H9 (cell line): ENCODE data around the gene TMEM132C. TPM values are rescaled to one million over a fixed set of nuclear protein-coding genes. Genes with fewer than 3 reads are reported as not detected.

Experiments
- DNase-seq: peaks from one replicate; pipeline ENCODE4 v3.0.0-alpha.2; 2017
- H2AFZ ChIP-seq: one replicate; pipeline ENCODE4 v1.6.1; 2013; ENCODE audit warnings: mild to moderate bottlenecking, low read length, control low read depth, moderate library complexity
- H2AK5ac ChIP-seq: 2 replicates; pipeline ENCODE4 v1.6.1; 2013; ENCODE audit warnings: low read length, control low read depth, mixed read lengths; ENCODE audit not compliant: insufficient read length
- H2BK120ac ChIP-seq: one replicate; pipeline ENCODE4 v1.6.1; 2013; ENCODE audit warnings: low read depth, mild to moderate bottlenecking, low read length, control low read depth, inconsistent platforms; ENCODE audit not compliant: poor library complexity, severe bottlenecking
- H2BK12ac ChIP-seq: 2 replicates; pipeline ENCODE4 v1.6.1; 2013; ENCODE audit warnings: low read length, control low read depth, mixed read lengths, low read depth; ENCODE audit not compliant: insufficient read length
- H2BK15ac ChIP-seq: 2 replicates; pipeline ENCODE4 v1.6.1; 2013; ENCODE audit warnings: low read depth, low read length, control low read depth
- H2BK20ac ChIP-seq: one replicate; pipeline ENCODE4 v1.6.1; 2013; ENCODE audit warnings: low read depth, mild to moderate bottlenecking, low read length, control low read depth, inconsistent platforms; ENCODE audit not compliant: poor library complexity, severe bottlenecking
- H2BK5ac ChIP-seq: 2 replicates; pipeline ENCODE4 v1.6.1; 2013; ENCODE audit warnings: low read length, control low read depth, mixed read lengths; ENCODE audit not compliant: insufficient read length
- H3K14ac ChIP-seq: 2 replicates; pipeline ENCODE4 v1.6.1; 2013; ENCODE audit warnings: low read length, control low read depth; ENCODE audit not compliant: insufficient read depth
- H3K18ac ChIP-seq: 2 replicates; pipeline ENCODE4 v1.6.1; 2013; ENCODE audit warnings: low read depth, mild to moderate bottlenecking, mixed read lengths, low read length, control low read depth; ENCODE audit not compliant: insufficient read length
- H3K23ac ChIP-seq: 2 replicates; pipeline ENCODE4 v1.6.1; 2013; ENCODE audit warnings: low read length, control low read depth, mixed read lengths, low read depth; ENCODE audit not compliant: insufficient read length
- H3K23me2 ChIP-seq: 2 replicates; pipeline ENCODE4 v1.6.1; 2013; ENCODE audit warnings: low read depth, mild to moderate bottlenecking, mixed read lengths, low read length, control low read depth; ENCODE audit not compliant: insufficient read length, poor library complexity, severe bottlenecking
- H3K27ac ChIP-seq: 2 replicates; pipeline ENCODE4 v1.5.1; 2013; ENCODE audit warnings: low read length, control low read depth, mixed read lengths, low read depth; ENCODE audit not compliant: insufficient read length
- H3K27me3 ChIP-seq: 2 replicates; pipeline ENCODE4 v1.6.1; 2013; ENCODE audit warnings: low read length, control low read depth, inconsistent platforms; ENCODE audit not compliant: insufficient read depth
- H3K4ac ChIP-seq: 2 replicates; pipeline ENCODE4 v1.6.1; 2013; ENCODE audit warnings: low read depth, mild to moderate bottlenecking, control low read depth, inconsistent platforms, low read length, moderate library complexity
- H3K4me1 ChIP-seq: 2 replicates; pipeline ENCODE4 v1.6.1; 2013; ENCODE audit warnings: low read length, control low read depth, inconsistent platforms; ENCODE audit not compliant: insufficient read depth
- H3K4me2 ChIP-seq: 2 replicates; pipeline ENCODE4 v1.6.1; 2013; ENCODE audit warnings: low read length, control low read depth, mixed read lengths; ENCODE audit not compliant: insufficient read length, insufficient read depth
- H3K56ac ChIP-seq: 2 replicates; pipeline ENCODE4 v1.6.1; 2013; ENCODE audit warnings: low read depth, mild to moderate bottlenecking, mixed read lengths, low read length, control low read depth; ENCODE audit not compliant: insufficient read length
- H3K79me1 ChIP-seq: 2 replicates; pipeline ENCODE4 v1.6.1; 2013; ENCODE audit warnings: low read depth, mild to moderate bottlenecking, moderate library complexity, low read length, control low read depth, inconsistent platforms; ENCODE audit not compliant: insufficient read depth, poor library complexity, severe bottlenecking
- H3K79me2 ChIP-seq: 2 replicates; pipeline ENCODE4 v1.6.1; 2013; ENCODE audit warnings: low read length, control low read depth, inconsistent platforms; ENCODE audit not compliant: insufficient read depth
- H3K9ac ChIP-seq: 2 replicates; pipeline ENCODE4 v1.6.1; 2013; ENCODE audit warnings: low read length, control low read depth, mixed read lengths; ENCODE audit not compliant: insufficient read length; ENCODE audit errors: extremely low read depth
- H3K9me3 ChIP-seq: one replicate; pipeline ENCODE4 v1.6.1; 2013; ENCODE audit warnings: low read depth, low read length, inconsistent platforms; ENCODE audit not compliant: control insufficient read depth
- H3T11ph ChIP-seq: one replicate; pipeline ENCODE4 v1.6.1; 2013; ENCODE audit warnings: mild to moderate bottlenecking, low read length, control low read depth, inconsistent platforms
- H4K20me1 ChIP-seq: one replicate; pipeline ENCODE4 v1.6.1; 2013; ENCODE audit not compliant: control insufficient read depth, insufficient read length, insufficient read depth
- H4K5ac ChIP-seq: 2 replicates; pipeline ENCODE4 v1.6.1; 2013; ENCODE audit warnings: low read depth, mild to moderate bottlenecking, mixed read lengths, low read length, control low read depth; ENCODE audit not compliant: insufficient read length
- H4K8ac ChIP-seq: replicated peaks from 2 replicates; pipeline ENCODE4 v1.6.1; 2013; ENCODE audit warnings: low read length, control low read depth, mixed read lengths, low read depth; ENCODE audit not compliant: insufficient read length
- H4K91ac ChIP-seq: 2 replicates; pipeline ENCODE4 v1.6.1; 2013; ENCODE audit warnings: low read depth, mild to moderate bottlenecking, moderate library complexity, mixed read lengths, low read length, control low read depth; ENCODE audit not compliant: insufficient read length
- H3K27ac Mint-ChIP-seq, 3 experiments: 2 replicates in 2 of 3; 3 replicates in 1 of 3; pipeline ENCODE4 v1.8.0; 2020 to 2021; ENCODE audit warnings: mixed read lengths in 3 of 3, mild to moderate bottlenecking in 1 of 3, moderate library complexity in 1 of 3
- H3K27me3 Mint-ChIP-seq: 2 replicates; pipeline ENCODE4 v1.8.0; 2021; ENCODE audit warnings: low read depth, mild to moderate bottlenecking, moderate library complexity, mixed read lengths
- H3K36me3 Mint-ChIP-seq, 3 experiments: 2 replicates in 2 of 3; 3 replicates in 1 of 3; pipeline ENCODE4 v1.8.0; 2020 to 2021; ENCODE audit warnings: low read depth in 3 of 3, mixed read lengths in 3 of 3; ENCODE audit not compliant: insufficient read depth in 1 of 3
- H3K4me1 Mint-ChIP-seq, 2 experiments: 2 replicates each; pipeline ENCODE4 v1.8.0; 2020; ENCODE audit warnings: mixed read lengths in 2 of 2
- H3K4me3 Mint-ChIP-seq, 2 experiments: 2 replicates in 1 of 2; 3 replicates in 1 of 2; pipeline ENCODE4 v1.8.0; 2020 to 2021; ENCODE audit warnings: mild to moderate bottlenecking in 2 of 2, mixed read lengths in 2 of 2, moderate library complexity in 1 of 2
- H3K9me3 Mint-ChIP-seq, 2 experiments: 2 replicates in 1 of 2; 3 replicates in 1 of 2; pipeline ENCODE4 v1.8.0; 2020; ENCODE audit warnings: mild to moderate bottlenecking in 2 of 2, mixed read lengths in 2 of 2, moderate library complexity in 1 of 2
- CTCF ChIP-seq: fragments of 200-600 bp; sonication (generic); conservative IDR thresholded peaks from 3 replicates; pipeline ENCODE4 v1.8.0; 2021; ENCODE audit warnings: antibody characterized with exemption, mild to moderate bottlenecking
- WGBS: extraction: QIAGEN DNeasy Blood & Tissue Kit; methylation state at CpG from one replicate; pipeline ENCODE4 v1.1.7; 2013; ENCODE audit warnings: missing lambda C conversion rate, low lambda C conversion rate, mixed read lengths; ENCODE audit not compliant: insufficient read length; ENCODE audit errors: extremely low coverage; 5-methylcytosine and 5-hydroxymethylcytosine counted together
- total RNA-seq: library from RNA; stranded (reverse); gene quantifications from 2 replicates; pipeline ENCODE4 v1.2.1, GENCODE V29; 2021

The TMEM132C gene
- total RNA-seq, 1 experiment from 2014 or later, result 0.22 TPM

DNA sequence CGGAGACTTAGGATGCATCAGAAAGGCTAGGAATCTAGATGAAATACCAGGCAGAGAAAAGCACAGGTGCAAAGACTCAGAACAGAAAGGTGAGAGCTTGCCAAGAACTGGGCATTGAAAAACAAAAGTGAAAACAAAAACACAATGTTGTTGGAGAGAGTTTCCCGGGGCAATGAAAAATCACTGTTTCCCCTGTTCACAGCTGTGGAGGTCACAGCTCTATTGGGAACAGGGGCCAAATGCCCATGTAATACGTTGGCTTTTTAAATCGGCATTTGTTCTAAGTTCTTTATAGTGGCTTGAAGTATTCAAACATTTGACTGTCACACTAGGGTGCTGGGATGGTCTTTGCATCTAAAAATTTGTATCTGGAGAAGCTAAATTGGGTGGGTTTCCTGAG is 448.5 kb downstream of the TMEM132C start:
- no peaks in the 10 kb centered on the region for H3K79me2 ChIP-seq
- no peak overlapping the region for H2BK20ac ChIP-seq
- WGBS, result no CpG with 5 or more reads among the region's 4 CpGs
- no peak overlapping the region for H3K23ac ChIP-seq
- H3K14ac ChIP-seq, result no peak overlapping the region
- no peak overlapping the region for H2AFZ ChIP-seq
- H3K4ac ChIP-seq, result no peak overlapping the region
- H3T11ph ChIP-seq, result no peak overlapping the region
- H3K9me3 Mint-ChIP-seq, result peaks cover 12 to 20% of the 10 kb centered on the region in 2 experiments
- H2BK5ac ChIP-seq, result no peak overlapping the region
- peaks cover 8% of the 10 kb centered on the region for H3K27me3 Mint-ChIP-seq
- no peak overlapping the region for H3K9ac ChIP-seq
- no peak overlapping the region for H2BK15ac ChIP-seq
- no peaks in the 10 kb centered on the region for H3K23me2 ChIP-seq
- no peak for DNase-seq
- H4K91ac ChIP-seq, result no peak overlapping the region
- H4K5ac ChIP-seq, result no peak overlapping the region
- H3K27ac Mint-ChIP-seq, result peak overlapping the region; percentile 1 to 95 (median 13); a peak in 5 of 7 replicates
- peaks cover 14 to 20% of the 10 kb centered on the region in 2 experiments for H3K4me1 Mint-ChIP-seq
- H3K79me1 ChIP-seq, result no peaks in the 10 kb centered on the region
- H2BK12ac ChIP-seq, result no peak overlapping the region
- H3K27me3 ChIP-seq, result no peaks in the 10 kb centered on the region; the same call in 1 of the 2 replicates
- H3K27ac ChIP-seq, result no peak overlapping the region
- H3K36me3 Mint-ChIP-seq, result peaks cover 7 to 12% (median 8%) of the 10 kb centered on the region in 3 experiments; a peak in 4 of 7 replicates
- no peak overlapping the region for H3K56ac ChIP-seq
- no peak overlapping the region for H3K4me2 ChIP-seq
- H2BK120ac ChIP-seq, result no peak overlapping the region
- no peak overlapping the region for H4K8ac ChIP-seq
- no peak for TF ChIP-seq CTCF
- no peak overlapping the region for H3K18ac ChIP-seq
- H3K4me3 Mint-ChIP-seq, result no peak overlapping the region
- H2AK5ac ChIP-seq, result no peak overlapping the region
- H4K20me1 ChIP-seq, result no peaks in the 10 kb centered on the region
- H3K4me1 ChIP-seq, result 0 out of 2 replicates have a peak, but pooled peaks cover 2% of the 10 kb centered on the region
- no peaks in the 10 kb centered on the region for H3K9me3 ChIP-seq
